Activated CD4-positive, alpha-beta T cell treated with anti-CD3 and anti-CD28 coated beads for 24 hours (primary cell): ENCODE data around the gene LIN7A.
"Not testable (repeated sequence)": the region's sequence is repeated elsewhere in the genome, so short reads cannot be mapped to it uniquely, and the experiment has no call there.

Experiments
- DNase-seq, 2 donors: peaks; one replicate each; pipeline ENCODE4 v3.0.0-alpha.2; 2020; ENCODE audit warnings: low read depth in 2 of 2

The LIN7A gene

GRCh38 chr12:80920006-80920405 is 17.7 kb downstream of the LIN7A start:
- DNase-seq = no peak

GRCh38 chr12:80917651-80918050 is 20.1 kb downstream of the LIN7A start:
- no peak for DNase-seq

GRCh38 chr12:80912901-80913770 is 24.6 kb downstream of the LIN7A start:
- DNase-seq = no peak

GRCh38 chr12:80909370-80909769 is 28.4 kb downstream of the LIN7A start:
- no peak for DNase-seq

GRCh38 chr12:80902711-80903110 is 35.0 kb downstream of the LIN7A start:
- no peak for DNase-seq

DNA sequence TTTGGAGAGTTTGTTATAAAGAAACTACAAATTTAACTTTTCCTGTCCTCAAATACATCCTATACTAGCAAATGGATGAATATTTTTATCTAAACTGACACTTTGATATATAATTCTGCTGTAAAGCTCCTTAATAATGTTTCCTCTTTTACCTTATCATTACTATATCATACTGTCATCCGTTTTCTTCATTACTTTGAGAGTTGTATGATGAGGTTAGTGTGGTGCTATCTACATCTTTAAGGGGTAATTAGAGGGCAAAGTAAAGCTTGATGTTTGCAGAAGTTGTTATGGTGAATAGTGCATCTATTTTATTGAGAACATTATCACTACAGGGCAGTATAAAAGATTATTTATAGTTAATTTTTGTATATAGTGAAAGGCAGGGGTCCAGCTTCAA is 36.1 kb downstream of the LIN7A start:
- DNase-seq = no peak

- no peak for DNase-seq
These were observed 42.5 kb downstream of the LIN7A start for GRCh38 chr12:80895240-80895639.

DNA sequence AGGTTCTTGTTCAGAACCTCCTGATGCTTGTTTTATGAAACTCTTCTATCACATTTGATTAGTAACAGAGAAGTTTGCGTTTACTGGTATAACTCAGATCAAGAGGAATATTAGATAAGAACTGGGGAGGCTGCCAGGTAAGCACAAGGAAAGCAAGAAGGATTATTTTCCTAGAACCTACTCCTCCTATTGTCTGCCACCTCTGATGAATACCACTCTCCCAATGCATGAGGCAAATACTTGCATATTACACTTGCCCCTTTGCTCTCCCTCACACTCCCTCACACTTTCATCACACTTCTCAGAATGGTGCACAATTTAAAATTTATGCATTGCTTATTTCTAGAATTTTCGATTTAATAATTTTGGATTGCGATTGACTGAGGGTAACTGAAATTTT is 43.6 kb downstream of the LIN7A start:
- DNase-seq = no peak

DNA sequence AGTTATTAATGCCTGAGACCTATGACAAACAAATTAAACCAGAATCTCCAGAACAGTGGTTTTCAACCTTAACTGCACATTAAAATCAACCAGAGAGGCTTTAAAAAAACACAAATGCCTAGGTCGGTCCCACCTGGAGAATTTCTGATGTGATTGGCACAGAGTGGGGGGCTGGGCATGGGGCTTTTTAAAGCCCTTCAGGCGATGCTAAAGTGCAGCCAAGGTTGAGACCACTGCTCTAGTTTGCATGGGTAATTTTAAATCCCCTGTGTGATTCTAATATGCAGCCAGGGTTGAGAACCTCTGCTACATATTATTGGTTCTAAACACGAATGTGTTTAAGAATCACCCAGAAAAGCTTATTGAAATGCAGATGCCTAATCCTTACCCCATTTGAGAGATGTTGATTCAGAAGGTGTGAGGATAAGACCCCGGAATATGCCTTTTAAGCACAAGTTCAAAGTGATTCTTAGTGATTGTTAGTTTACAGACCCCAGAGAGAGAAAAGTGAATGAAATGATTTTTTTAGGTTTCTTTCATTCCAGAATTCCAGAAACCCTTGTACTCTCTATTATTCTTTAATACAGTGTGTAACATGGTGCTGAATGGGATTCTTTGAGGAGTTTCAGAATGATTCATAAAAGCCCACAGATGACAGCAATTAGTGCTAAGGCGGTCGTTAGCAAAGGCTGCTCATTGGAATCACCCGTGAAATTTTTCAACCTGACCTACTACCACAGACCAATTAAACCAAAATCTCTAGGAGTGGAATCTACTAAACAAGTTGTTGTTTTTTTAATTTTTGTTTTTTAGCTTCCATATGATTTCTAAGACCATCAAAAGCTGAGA is 44.9 kb downstream of the LIN7A start:
- DNase-seq = no peak

DNA sequence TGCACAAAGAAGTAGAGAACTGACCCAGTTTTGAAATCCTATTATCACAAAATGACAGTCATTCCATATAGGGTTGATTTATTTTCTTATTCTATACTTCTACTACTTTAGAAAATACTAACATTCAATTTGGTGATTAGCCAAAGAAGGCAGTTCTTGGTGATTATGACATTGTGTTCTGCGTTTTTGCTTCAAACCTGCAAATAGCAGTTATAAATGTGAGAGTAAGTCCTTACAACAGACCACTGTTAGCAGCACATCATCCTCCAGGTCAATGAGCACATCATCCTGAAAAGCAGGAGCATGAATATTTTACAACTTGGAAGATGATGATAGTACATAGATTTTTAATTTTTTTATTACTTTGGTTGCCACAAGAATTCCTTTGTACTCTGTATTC is 53.1 kb downstream of the LIN7A start:
- no peak for DNase-seq

- DNase-seq = no peak
These were observed 56.6 kb downstream of the LIN7A start for GRCh38 chr12:80881106-80881505.

DNA sequence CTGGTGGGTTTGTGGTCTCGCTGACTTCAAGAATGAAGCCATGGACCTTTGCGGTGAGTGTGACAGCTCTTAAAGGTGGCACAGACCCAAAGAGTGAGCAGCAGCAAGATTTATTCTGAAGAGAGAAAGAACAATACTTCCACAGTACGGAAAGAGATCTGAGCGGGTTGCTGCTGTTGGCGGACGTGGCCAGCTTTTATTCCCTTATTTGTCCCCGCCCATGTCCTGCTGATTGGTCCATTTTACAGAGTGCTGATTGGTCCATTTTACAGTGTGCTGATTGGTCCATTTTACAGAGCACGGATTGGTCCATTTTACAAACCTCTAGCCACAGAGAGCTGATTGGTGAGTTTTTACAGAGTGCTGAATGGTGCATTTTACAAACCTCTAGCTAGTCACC is 59.3 kb downstream of the LIN7A start:
- not testable (repeated sequence) for DNase-seq

GRCh38 chr12:80877721-80878265 is 59.9 kb downstream of the LIN7A start:
- DNase-seq = no peak

GRCh38 chr12:80872053-80872452 is 65.7 kb downstream of the LIN7A start:
- no peak for DNase-seq

GRCh38 chr12:80869264-80869663 is 68.5 kb downstream of the LIN7A start:
- no peak for DNase-seq

DNA sequence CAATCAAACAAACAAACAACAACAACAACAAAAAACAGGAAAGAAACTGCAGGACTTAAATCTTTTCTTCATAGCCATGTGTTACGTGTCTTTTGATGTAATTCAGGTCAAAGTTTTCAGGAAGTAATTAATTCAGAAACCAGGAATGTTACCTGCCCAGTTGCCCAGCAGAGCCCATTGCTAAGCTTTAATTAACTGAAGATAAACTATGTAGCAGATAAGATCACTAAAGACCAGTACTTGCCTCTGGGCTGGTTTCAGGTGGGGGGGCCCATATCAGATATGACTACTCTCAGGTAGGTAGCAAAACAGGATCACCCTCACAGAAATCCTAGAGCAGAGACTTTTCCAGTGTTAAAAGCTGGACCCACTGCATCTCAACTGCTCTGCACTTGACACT is 69.2 kb downstream of the LIN7A start:
- DNase-seq = no peak

DNA sequence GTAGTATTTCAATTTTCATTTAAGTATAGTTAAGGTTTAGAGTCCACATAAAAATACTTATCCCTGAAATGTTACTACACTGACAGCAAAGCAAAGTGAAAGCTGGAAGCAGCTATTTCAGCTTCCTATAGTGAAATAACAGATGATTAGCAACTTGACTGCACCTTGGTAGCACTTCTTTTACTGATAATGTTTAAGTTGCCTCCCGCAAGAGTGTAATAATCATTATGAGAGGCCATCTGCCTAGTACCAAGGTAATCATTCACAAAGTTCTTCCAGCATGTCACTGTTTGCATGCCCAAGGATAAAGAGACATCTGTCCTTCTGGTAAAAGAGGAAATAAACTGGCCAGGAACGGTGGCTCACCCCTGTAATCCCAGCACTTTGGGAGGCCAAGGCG is 69.8 kb downstream of the LIN7A start:
- DNase-seq = no peak

- DNase-seq = no peak
These were observed 73.5 kb downstream of the LIN7A start for GRCh38 chr12:80864046-80864735.

GRCh38 chr12:80862531-80862930 is 75.2 kb downstream of the LIN7A start:
- no peak for DNase-seq

DNA sequence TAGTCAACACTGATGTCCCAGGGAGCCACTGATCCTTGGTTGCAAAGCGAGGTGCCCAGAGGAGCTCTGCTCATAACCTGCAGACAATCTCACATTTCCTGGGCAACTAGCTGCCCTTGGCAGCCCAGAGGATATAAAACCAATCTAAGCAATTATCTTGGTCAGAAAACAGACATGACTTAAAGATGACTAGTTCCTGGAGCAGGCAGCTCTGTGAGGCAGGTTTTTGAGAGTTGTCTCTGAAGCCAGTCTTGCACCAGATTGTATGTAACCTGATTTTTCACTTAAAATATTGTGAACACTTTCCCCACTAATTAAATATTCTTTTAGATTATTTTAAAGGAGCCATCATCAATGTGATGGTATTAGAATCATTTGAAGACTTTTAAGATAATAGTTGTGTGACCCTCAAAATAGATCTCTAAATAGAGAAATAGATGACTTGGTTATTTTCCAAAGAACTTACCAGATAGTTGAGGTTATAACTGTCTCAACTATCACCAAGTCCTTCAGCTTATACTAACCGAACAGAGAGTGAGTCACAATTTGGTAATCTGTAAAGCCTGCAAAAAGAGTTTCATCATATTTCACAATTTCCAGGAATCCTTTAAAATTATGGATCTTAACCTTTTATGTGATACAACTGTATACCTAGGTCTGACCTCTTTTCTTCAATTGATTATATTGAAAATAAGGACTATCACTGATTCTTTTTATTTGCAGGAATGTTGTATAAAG is 75.9 kb downstream of the LIN7A start:
- DNase-seq = no peak

DNA sequence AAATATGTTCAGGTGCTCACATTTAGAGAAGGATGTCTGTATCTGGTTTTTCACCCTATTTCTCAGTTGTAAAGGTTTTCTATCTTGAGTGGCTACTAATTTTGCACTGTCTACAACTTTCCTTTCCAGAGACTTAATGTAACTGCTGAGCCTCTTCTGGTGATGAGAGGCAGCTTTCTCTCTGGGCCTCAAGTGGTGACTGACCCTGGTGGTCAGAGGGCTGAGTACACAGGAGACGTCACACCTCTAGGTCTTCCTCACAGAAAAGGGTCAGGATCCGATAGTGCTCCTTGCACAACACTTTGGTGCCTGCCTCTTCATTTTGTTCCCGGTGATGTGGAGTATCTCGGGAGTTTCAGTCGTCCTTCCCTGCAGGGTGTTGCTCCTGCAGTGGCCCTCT is 76.8 kb downstream of the LIN7A start:
- DNase-seq = no peak
